ENCODE data around the gene KRT5. TPM values are rescaled to one million over a fixed set of nuclear protein-coding genes. Genes with fewer than 3 reads are reported as not detected.

The KRT5 gene
- total and polyA plus RNA-seq, 10 of the 15 experiments (the other 5 are each of a cell fraction or from before 2014, with no cell fraction given): 1.6 TPM; not detected in 9

Other genes starting within 250 kb of the KRT5 start
Only the 7 nearest of the 17 such genes appear.
- gene KRT75, start 86.0 kb downstream of the KRT5 start, total RNA-seq (2014; rRNA removed): not detected in 2 replicates
- not detected in 2 replicates for gene KRT75, start 86.0 kb downstream of the KRT5 start, total RNA-seq (2014; rRNA removed; fragmentation: Illumina TruSeq; extraction: Trizol)
- gene KRT75, start 86.0 kb downstream of the KRT5 start, total RNA-seq (2021): not detected in 2 replicates
- gene KRT75, start 86.0 kb downstream of the KRT5 start, polyA plus RNA-seq (2011; rRNA removed): not detected in 2 replicates
- not detected in 2 replicates for gene KRT75, start 86.0 kb downstream of the KRT5 start, polyA plus RNA-seq (2014; fragmentation: Illumina TruSeq; extraction: Trizol)
- not detected for gene KRT75, start 86.0 kb downstream of the KRT5 start, polyA plus RNA-seq (2014; fragmentation: Nextera tagmentation; extraction: Ambion mirVana)
- gene KRT75, start 86.0 kb downstream of the KRT5 start, polyA plus RNA-seq (2014; rRNA removed): not detected in 2 replicates
- gene KRT75, start 86.0 kb downstream of the KRT5 start, polyA plus RNA-seq (2016; fragmentation: Nextera tagmentation; extraction: Ambion mirVana): not detected
- not detected in 2 replicates for gene KRT6B, start 68.2 kb downstream of the KRT5 start, total RNA-seq (2014; rRNA removed)
- gene KRT6B, start 68.2 kb downstream of the KRT5 start, total RNA-seq (2014; rRNA removed; fragmentation: Illumina TruSeq; extraction: Trizol): not detected in 2 replicates
- gene KRT6B, start 68.2 kb downstream of the KRT5 start, total RNA-seq (2021): not detected in 2 replicates
- 0.07 TPM in 1 of 2 replicates, not detected in the other for gene KRT6B, start 68.2 kb downstream of the KRT5 start, polyA plus RNA-seq (2011; rRNA removed)
- gene KRT6B, start 68.2 kb downstream of the KRT5 start, polyA plus RNA-seq (2014; fragmentation: Illumina TruSeq; extraction: Trizol): not detected in 2 replicates
- gene KRT6B, start 68.2 kb downstream of the KRT5 start, polyA plus RNA-seq (2014; fragmentation: Nextera tagmentation; extraction: Ambion mirVana): not detected
- not detected in 2 replicates for gene KRT6B, start 68.2 kb downstream of the KRT5 start, polyA plus RNA-seq (2014; rRNA removed)
- not detected for gene KRT6B, start 68.2 kb downstream of the KRT5 start, polyA plus RNA-seq (2016; fragmentation: Nextera tagmentation; extraction: Ambion mirVana)
- not detected in 2 replicates for gene KRT6C, start 46.6 kb downstream of the KRT5 start, total RNA-seq (2014; rRNA removed)
- gene KRT6C, start 46.6 kb downstream of the KRT5 start, total RNA-seq (2014; rRNA removed; fragmentation: Illumina TruSeq; extraction: Trizol): not detected in 2 replicates
- not detected in 2 replicates for gene KRT6C, start 46.6 kb downstream of the KRT5 start, total RNA-seq (2021)
- not detected in 2 replicates for gene KRT6C, start 46.6 kb downstream of the KRT5 start, polyA plus RNA-seq (2011; rRNA removed)
- gene KRT6C, start 46.6 kb downstream of the KRT5 start, polyA plus RNA-seq (2014; fragmentation: Illumina TruSeq; extraction: Trizol): not detected in 2 replicates
- gene KRT6C, start 46.6 kb downstream of the KRT5 start, polyA plus RNA-seq (2014; fragmentation: Nextera tagmentation; extraction: Ambion mirVana): not detected
- not detected in 2 replicates for gene KRT6C, start 46.6 kb downstream of the KRT5 start, polyA plus RNA-seq (2014; rRNA removed)
- not detected for gene KRT6C, start 46.6 kb downstream of the KRT5 start, polyA plus RNA-seq (2016; fragmentation: Nextera tagmentation; extraction: Ambion mirVana)
- gene KRT6A, start 27.1 kb downstream of the KRT5 start, total RNA-seq (2014; rRNA removed): not detected in 2 replicates
- not detected in 2 replicates for gene KRT6A, start 27.1 kb downstream of the KRT5 start, total RNA-seq (2014; rRNA removed; fragmentation: Illumina TruSeq; extraction: Trizol)
- gene KRT6A, start 27.1 kb downstream of the KRT5 start, total RNA-seq (2021): not detected in 2 replicates
- gene KRT6A, start 27.1 kb downstream of the KRT5 start, polyA plus RNA-seq (2011; rRNA removed): 0.16 and 0.96 TPM in 2 replicates
- not detected in 2 replicates for gene KRT6A, start 27.1 kb downstream of the KRT5 start, polyA plus RNA-seq (2014; fragmentation: Illumina TruSeq; extraction: Trizol)
- not detected for gene KRT6A, start 27.1 kb downstream of the KRT5 start, polyA plus RNA-seq (2014; fragmentation: Nextera tagmentation; extraction: Ambion mirVana)
- gene KRT6A, start 27.1 kb downstream of the KRT5 start, polyA plus RNA-seq (2014; rRNA removed): not detected in 2 replicates
- not detected for gene KRT6A, start 27.1 kb downstream of the KRT5 start, polyA plus RNA-seq (2016; fragmentation: Nextera tagmentation; extraction: Ambion mirVana)
- gene KRT71, start 32.8 kb upstream of the KRT5 start, total RNA-seq (2014; rRNA removed): not detected in 2 replicates
- not detected in 2 replicates for gene KRT71, start 32.8 kb upstream of the KRT5 start, total RNA-seq (2014; rRNA removed; fragmentation: Illumina TruSeq; extraction: Trizol)
- not detected in 2 replicates for gene KRT71, start 32.8 kb upstream of the KRT5 start, total RNA-seq (2021)
- not detected in 2 replicates for gene KRT71, start 32.8 kb upstream of the KRT5 start, polyA plus RNA-seq (2011; rRNA removed)
- gene KRT71, start 32.8 kb upstream of the KRT5 start, polyA plus RNA-seq (2014; fragmentation: Illumina TruSeq; extraction: Trizol): not detected in 2 replicates
- gene KRT71, start 32.8 kb upstream of the KRT5 start, polyA plus RNA-seq (2014; fragmentation: Nextera tagmentation; extraction: Ambion mirVana): not detected
- not detected in 2 replicates for gene KRT71, start 32.8 kb upstream of the KRT5 start, polyA plus RNA-seq (2014; rRNA removed)
- not detected for gene KRT71, start 32.8 kb upstream of the KRT5 start, polyA plus RNA-seq (2016; fragmentation: Nextera tagmentation; extraction: Ambion mirVana)
- gene KRT74, start 53.4 kb upstream of the KRT5 start, total RNA-seq (2014; rRNA removed): not detected in 2 replicates
- not detected in 2 replicates for gene KRT74, start 53.4 kb upstream of the KRT5 start, total RNA-seq (2014; rRNA removed; fragmentation: Illumina TruSeq; extraction: Trizol)
- gene KRT74, start 53.4 kb upstream of the KRT5 start, total RNA-seq (2021): not detected in 2 replicates
- not detected in 2 replicates for gene KRT74, start 53.4 kb upstream of the KRT5 start, polyA plus RNA-seq (2011; rRNA removed)
- not detected in 2 replicates for gene KRT74, start 53.4 kb upstream of the KRT5 start, polyA plus RNA-seq (2014; fragmentation: Illumina TruSeq; extraction: Trizol)
- not detected for gene KRT74, start 53.4 kb upstream of the KRT5 start, polyA plus RNA-seq (2014; fragmentation: Nextera tagmentation; extraction: Ambion mirVana)
- gene KRT74, start 53.4 kb upstream of the KRT5 start, polyA plus RNA-seq (2014; rRNA removed): not detected in 2 replicates
- gene KRT74, start 53.4 kb upstream of the KRT5 start, polyA plus RNA-seq (2016; fragmentation: Nextera tagmentation; extraction: Ambion mirVana): not detected
- not detected in 2 replicates for gene KRT72, start 81.1 kb upstream of the KRT5 start, total RNA-seq (2014; rRNA removed)
- gene KRT72, start 81.1 kb upstream of the KRT5 start, total RNA-seq (2014; rRNA removed; fragmentation: Illumina TruSeq; extraction: Trizol): not detected in 2 replicates
- gene KRT72, start 81.1 kb upstream of the KRT5 start, total RNA-seq (2021): not detected in 2 replicates
- not detected in 2 replicates for gene KRT72, start 81.1 kb upstream of the KRT5 start, polyA plus RNA-seq (2011; rRNA removed)
- gene KRT72, start 81.1 kb upstream of the KRT5 start, polyA plus RNA-seq (2014; fragmentation: Illumina TruSeq; extraction: Trizol): not detected in 2 replicates
- not detected for gene KRT72, start 81.1 kb upstream of the KRT5 start, polyA plus RNA-seq (2014; fragmentation: Nextera tagmentation; extraction: Ambion mirVana)
- gene KRT72, start 81.1 kb upstream of the KRT5 start, polyA plus RNA-seq (2014; rRNA removed): not detected in 2 replicates
- not detected for gene KRT72, start 81.1 kb upstream of the KRT5 start, polyA plus RNA-seq (2016; fragmentation: Nextera tagmentation; extraction: Ambion mirVana)

Data from GM12878 (cell line).